HEK293 (cell line): ENCODE data around the gene TUT1.
A peak's percentile ranks its signal among the peaks of the same experiment; 100 is the strongest.

Experiments
- CTCF ChIA-PET: fragments of 350-600 bp; formaldehyde crosslinking; extraction: SDS; loops from one replicate; lab custom pipeline; 2021; ENCODE audit warnings: antibody characterized with exemption; lab: Yijun Ruan, JAX
- POLR2A ChIA-PET: fragments of 300-600 bp; formaldehyde crosslinking; extraction: SDS; loops from one replicate; lab custom pipeline; 2020; ENCODE audit warnings: antibody characterized with exemption, inconsistent platforms; lab: Yijun Ruan, JAX
- H3K27ac ChIP-seq: fragments of 200-500 bp; sonication (Bioruptor generic); 2 replicates; pipeline ENCODE4 v1.5.1; 2014; ENCODE audit warnings: low read depth, low read length, control low read depth, inconsistent platforms; ENCODE audit errors: extremely low read depth
- H3K36me3 ChIP-seq, 2 experiments: fragments of 200-500 bp in 1 of 2; sonication (Bioruptor generic) in 1 of 2; 1 replicate in 1 of 2; 2 replicates in 1 of 2; pipeline ENCODE4 v1.5.1; 2014 to 2017; ENCODE audit warnings: inconsistent platforms in 2 of 2, low read length in 2 of 2; ENCODE audit not compliant: control insufficient read depth in 2 of 2, insufficient read depth in 1 of 2
- H3K4me1 ChIP-seq: fragments of 200-500 bp; sonication (Bioruptor generic); 2 replicates; pipeline ENCODE4 v1.5.1; 2014; ENCODE audit warnings: mild to moderate bottlenecking, low read length, inconsistent platforms; ENCODE audit not compliant: control insufficient read depth, insufficient read depth
- H3K4me3 ChIP-seq: 2 replicates; pipeline ENCODE4 v1.5.1; 2011; ENCODE audit warnings: low read depth, mild to moderate bottlenecking, control low read depth, low read length, moderate library complexity
- H3K9me3 ChIP-seq: fragments of 200-500 bp; sonication (Bioruptor generic); 2 replicates; pipeline ENCODE4 v1.5.1; 2014; ENCODE audit warnings: low read depth, low read length, inconsistent platforms; ENCODE audit not compliant: control insufficient read depth, insufficient read depth
- EGR2 ChIP-seq: fragments of 450-650 bp; formaldehyde crosslinking; IDR thresholded peaks from 2 replicates; pipeline ENCODE4 v1.5.1; 2016; ENCODE audit warnings: low read depth, missing biosample characterization, missing genetic modification characterization
- PRDM4 ChIP-seq: fragments of 450-650 bp; formaldehyde crosslinking; IDR thresholded peaks from 2 replicates; pipeline ENCODE4 v1.5.1; 2017; ENCODE audit warnings: missing biosample characterization, missing genetic modification characterization
- SP2 ChIP-seq: fragments of 450-650 bp; formaldehyde crosslinking; IDR thresholded peaks from 2 replicates; pipeline ENCODE4 v1.5.1; 2016; ENCODE audit warnings: missing biosample characterization, missing genetic modification characterization
- TCF7L2 ChIP-seq: IDR thresholded peaks from 2 replicates; pipeline ENCODE4 v1.6.1; 2011; ENCODE audit warnings: low read depth, mild to moderate bottlenecking, inconsistent platforms, low read length, moderate library complexity, borderline replicate concordance
- YY1 ChIP-seq: fragments of 450-650 bp; formaldehyde crosslinking; IDR thresholded peaks from 2 replicates; pipeline ENCODE4 v1.5.1; 2018; ENCODE audit warnings: missing biosample characterization, missing genetic modification characterization
- ZBTB10 ChIP-seq: fragments of 450-650 bp; formaldehyde crosslinking; IDR thresholded peaks from 2 replicates; pipeline ENCODE4 v1.5.1; 2016; ENCODE audit warnings: missing biosample characterization, missing genetic modification characterization
- ZBTB7A ChIP-seq: fragments of 450-650 bp; formaldehyde crosslinking; IDR thresholded peaks from 2 replicates; pipeline ENCODE4 v1.5.1; 2016; ENCODE audit warnings: low read depth, missing biosample characterization, missing genetic modification characterization
- ZNF10 ChIP-seq: fragments of 450-650 bp; formaldehyde crosslinking; IDR thresholded peaks from 2 replicates; pipeline ENCODE4 v1.5.1; 2017; ENCODE audit warnings: missing biosample characterization, missing genetic modification characterization
- ZNF341 ChIP-seq: fragments of 450-650 bp; formaldehyde crosslinking; IDR thresholded peaks from 2 replicates; pipeline ENCODE4; 2016; ENCODE audit warnings: low read depth, missing biosample characterization, missing genetic modification characterization
- ZNF37A ChIP-seq: fragments of 450-650 bp; IDR thresholded peaks from 2 replicates; pipeline ENCODE4 v1.5.1; 2018; ENCODE audit warnings: missing biosample characterization, missing genetic modification characterization
- ZNF48 ChIP-seq: fragments of 450-650 bp; formaldehyde crosslinking; IDR thresholded peaks from 2 replicates; pipeline ENCODE4 v1.5.1; 2016; ENCODE audit warnings: missing biosample characterization, missing genetic modification characterization
- ZNF501 ChIP-seq: fragments of 450-650 bp; formaldehyde crosslinking; IDR thresholded peaks from 2 replicates; pipeline ENCODE4 v1.5.1; 2016; ENCODE audit warnings: missing biosample characterization, missing genetic modification characterization
- ZNF510 ChIP-seq: fragments of 450-650 bp; formaldehyde crosslinking; IDR thresholded peaks from 2 replicates; pipeline ENCODE4 v1.5.1; 2018; ENCODE audit warnings: mild to moderate bottlenecking, missing genetic modification characterization, missing biosample characterization; ENCODE audit not compliant: insufficient replicate concordance
- ZNF571 ChIP-seq: fragments of 450-650 bp; formaldehyde crosslinking; IDR thresholded peaks from 2 replicates; pipeline ENCODE4 v1.5.0; 2017; ENCODE audit warnings: missing biosample characterization, missing genetic modification characterization
- ZNF600 ChIP-seq: fragments of 450-650 bp; formaldehyde crosslinking; IDR thresholded peaks from 2 replicates; pipeline ENCODE4 v1.5.1; 2016; ENCODE audit warnings: missing biosample characterization, missing genetic modification characterization
- TF ChIP-seq, protein P1 (sequence below): fragments of 450-650 bp; formaldehyde crosslinking; IDR thresholded peaks from 2 replicates; pipeline ENCODE4 v1.5.1; 2016; ENCODE audit warnings: missing biosample characterization, missing genetic modification characterization
- TF ChIP-seq, protein P2 (sequence below): fragments of 450-650 bp; formaldehyde crosslinking; IDR thresholded peaks from 2 replicates; pipeline ENCODE4 v1.5.1; 2016; ENCODE audit warnings: missing biosample characterization, missing genetic modification characterization
- TF ChIP-seq, protein P3 (sequence below): fragments of 450-650 bp; formaldehyde crosslinking; conservative IDR thresholded peaks from 2 replicates; pipeline ENCODE4 v1.5.1; 2016; ENCODE audit warnings: low read depth, missing biosample characterization, missing genetic modification characterization

Gene TUT1

DNA sequence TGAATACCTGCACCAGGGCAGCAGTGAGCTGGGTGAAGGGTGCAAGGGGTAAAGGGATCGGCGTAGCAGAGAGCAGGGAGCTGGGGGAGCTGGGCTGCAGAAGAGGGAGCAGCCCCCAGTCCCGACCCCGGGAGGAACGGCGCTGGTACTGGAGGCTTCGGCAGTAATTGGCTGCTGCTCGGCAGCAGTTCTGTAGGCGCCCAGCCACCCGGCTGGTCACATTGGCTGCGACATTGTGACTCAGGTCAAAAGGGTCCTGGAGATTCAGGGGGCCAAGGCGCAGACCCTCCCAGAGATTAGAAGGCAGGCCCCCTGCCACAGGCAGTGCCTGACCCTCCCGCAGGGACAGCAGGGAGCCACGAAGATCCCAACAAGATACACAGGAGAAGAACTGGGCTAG is 15.5 kb downstream of the TUT1 start (continued):
- TF ChIP-seq ZBTB10 (tag by site-specific recombination), result no peak
- no peak for TF ChIP-seq ZNF10 (tag by site-specific recombination)
- no peak for TF ChIP-seq ZNF571 (tag by site-specific recombination)
- TF ChIP-seq ZNF37A (tag by site-specific recombination), result no peak
- TF ChIP-seq SP2 (tag by site-specific recombination), result no peak
- TF ChIP-seq, all 188 proteins: peak for 0

GRCh38 chr11:62575156-62575555 is 16.2 kb downstream of the TUT1 start:
- Histone ChIP-seq H3K4me1 (no peaks in the 10 kb centered on the region), H3K4me3 (peak overlapping the region; percentile 59), H3K27ac (no peak overlapping the region), H3K9me3 (no peaks in the 10 kb centered on the region), H3K36me3 (peaks cover 12 to 88% of the 10 kb centered on the region in 2 experiments; a peak in 2 of 3 replicates)
- CTCF ChIA-PET, result interaction anchor here (0.6 to 1.5 kb wide), 3 partner anchors 18 to 150 kb away, joined by 3 to 4 read pairs (median 4); no protein-coding TSS in a partner anchor
- POLR2A ChIA-PET, result interaction anchor here (0.7 to 2.2 kb wide), 6 partner anchors 9 to 90 kb away, joined by 4 to 113 read pairs (median 10); partner anchors contain the start of genes C11orf98, CSKMT and TUT1
- TF ChIP-seq, protein P1, sequence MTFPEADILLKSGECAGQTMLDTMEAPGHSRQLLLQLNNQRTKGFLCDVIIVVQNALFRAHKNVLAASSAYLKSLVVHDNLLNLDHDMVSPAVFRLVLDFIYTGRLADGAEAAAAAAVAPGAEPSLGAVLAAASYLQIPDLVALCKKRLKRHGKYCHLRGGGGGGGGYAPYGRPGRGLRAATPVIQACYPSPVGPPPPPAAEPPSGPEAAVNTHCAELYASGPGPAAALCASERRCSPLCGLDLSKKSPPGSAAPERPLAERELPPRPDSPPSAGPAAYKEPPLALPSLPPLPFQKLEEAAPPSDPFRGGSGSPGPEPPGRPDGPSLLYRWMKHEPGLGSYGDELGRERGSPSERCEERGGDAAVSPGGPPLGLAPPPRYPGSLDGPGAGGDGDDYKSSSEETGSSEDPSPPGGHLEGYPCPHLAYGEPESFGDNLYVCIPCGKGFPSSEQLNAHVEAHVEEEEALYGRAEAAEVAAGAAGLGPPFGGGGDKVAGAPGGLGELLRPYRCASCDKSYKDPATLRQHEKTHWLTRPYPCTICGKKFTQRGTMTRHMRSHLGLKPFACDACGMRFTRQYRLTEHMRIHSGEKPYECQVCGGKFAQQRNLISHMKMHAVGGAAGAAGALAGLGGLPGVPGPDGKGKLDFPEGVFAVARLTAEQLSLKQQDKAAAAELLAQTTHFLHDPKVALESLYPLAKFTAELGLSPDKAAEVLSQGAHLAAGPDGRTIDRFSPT, result peak; percentile 66
- no peak for TF ChIP-seq ZNF600 (tag by site-specific recombination)

- H3K36me3 ChIP-seq, result peaks cover 14 to 89% of the 10 kb centered on the region in 2 experiments; a peak in 2 of 3 replicates
- ChIA-PET POLR2A (interaction anchor here (0.5 to 2.2 kb wide), 63 partner anchors 8 to 1611 kb away, joined by 3 to 113 read pairs (median 5); partner anchors contain the start of genes AHNAK, B3GAT3, C11orf98 and CSKMT), CTCF (interaction anchor here (0.6 to 1.5 kb wide), 9 partner anchors 13 to 156 kb away, joined by 3 to 13 read pairs (median 4); no protein-coding TSS in a partner anchor)
- H3K27ac ChIP-seq, result peak overlapping the region; percentile 59; the same call in 1 of the 2 replicates
- no peaks in the 10 kb centered on the region for H3K9me3 ChIP-seq
- no peaks in the 10 kb centered on the region for H3K4me1 ChIP-seq
- H3K4me3 ChIP-seq, result peak overlapping the region; percentile 59
- TF ChIP-seq, protein P2, sequence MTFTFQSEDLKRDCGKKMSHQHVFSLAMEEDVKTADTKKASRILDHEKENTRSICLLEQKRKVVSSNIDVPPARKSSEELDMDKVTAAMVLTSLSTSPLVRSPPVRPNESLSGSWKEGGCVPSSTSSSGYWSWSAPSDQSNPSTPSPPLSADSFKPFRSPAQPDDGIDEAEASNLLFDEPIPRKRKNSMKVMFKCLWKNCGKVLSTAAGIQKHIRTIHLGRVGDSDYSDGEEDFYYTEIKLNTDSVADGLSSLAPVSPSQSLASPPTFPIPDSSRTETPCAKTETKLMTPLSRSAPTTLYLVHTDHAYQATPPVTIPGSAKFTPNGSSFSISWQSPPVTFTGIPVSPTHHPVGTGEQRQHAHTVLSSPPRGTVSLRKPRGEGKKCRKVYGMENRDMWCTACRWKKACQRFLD (tag by site-specific recombination), result no peak
- TF ChIP-seq, protein P3, sequence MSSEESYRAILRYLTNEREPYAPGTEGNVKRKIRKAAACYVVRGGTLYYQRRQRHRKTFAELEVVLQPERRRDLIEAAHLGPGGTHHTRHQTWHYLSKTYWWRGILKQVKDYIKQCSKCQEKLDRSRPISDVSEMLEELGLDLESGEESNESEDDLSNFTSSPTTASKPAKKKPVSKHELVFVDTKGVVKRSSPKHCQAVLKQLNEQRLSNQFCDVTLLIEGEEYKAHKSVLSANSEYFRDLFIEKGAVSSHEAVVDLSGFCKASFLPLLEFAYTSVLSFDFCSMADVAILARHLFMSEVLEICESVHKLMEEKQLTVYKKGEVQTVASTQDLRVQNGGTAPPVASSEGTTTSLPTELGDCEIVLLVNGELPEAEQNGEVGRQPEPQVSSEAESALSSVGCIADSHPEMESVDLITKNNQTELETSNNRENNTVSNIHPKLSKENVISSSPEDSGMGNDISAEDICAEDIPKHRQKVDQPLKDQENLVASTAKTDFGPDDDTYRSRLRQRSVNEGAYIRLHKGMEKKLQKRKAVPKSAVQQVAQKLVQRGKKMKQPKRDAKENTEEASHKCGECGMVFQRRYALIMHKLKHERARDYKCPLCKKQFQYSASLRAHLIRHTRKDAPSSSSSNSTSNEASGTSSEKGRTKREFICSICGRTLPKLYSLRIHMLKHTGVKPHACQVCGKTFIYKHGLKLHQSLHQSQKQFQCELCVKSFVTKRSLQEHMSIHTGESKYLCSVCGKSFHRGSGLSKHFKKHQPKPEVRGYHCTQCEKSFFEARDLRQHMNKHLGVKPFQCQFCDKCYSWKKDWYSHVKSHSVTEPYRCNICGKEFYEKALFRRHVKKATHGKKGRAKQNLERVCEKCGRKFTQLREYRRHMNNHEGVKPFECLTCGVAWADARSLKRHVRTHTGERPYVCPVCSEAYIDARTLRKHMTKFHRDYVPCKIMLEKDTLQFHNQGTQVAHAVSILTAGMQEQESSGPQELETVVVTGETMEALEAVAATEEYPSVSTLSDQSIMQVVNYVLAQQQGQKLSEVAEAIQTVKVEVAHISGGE (tag by site-specific recombination), result no peak
- TF ChIP-seq ZNF501 (0 out of 2 replicates have a peak, but pooled peaks have one; percentile 23), TCF7L2 (no peak), YY1 (tag by site-specific recombination) (no peak), EGR2 (tag by site-specific recombination) (peak; percentile 79), PRDM4 (no peak), ZNF600 (tag by site-specific recombination) (peak; percentile 39; the same call in 1 of the 2 replicates), ZBTB7A (tag by site-specific recombination) (no peak), ZNF510 (tag by site-specific recombination) (no peak), ZNF48 (tag by site-specific recombination) (no peak), ZNF341 (peak; percentile 94)
Observed at GRCh38 chr11:62574363-62575071, 16.8 kb downstream of the TUT1 start.
